ENCODE data around the gene AOC3. TPM values are rescaled to one million over a fixed set of nuclear protein-coding genes. Genes with fewer than 3 reads are reported as not detected.

The AOC3 gene
- total and polyA plus RNA-seq, 2 donors (not counting 3 experiments of a cell fraction or from before 2014, with no cell fraction given), result 0.11 to 0.27 TPM

DNA sequence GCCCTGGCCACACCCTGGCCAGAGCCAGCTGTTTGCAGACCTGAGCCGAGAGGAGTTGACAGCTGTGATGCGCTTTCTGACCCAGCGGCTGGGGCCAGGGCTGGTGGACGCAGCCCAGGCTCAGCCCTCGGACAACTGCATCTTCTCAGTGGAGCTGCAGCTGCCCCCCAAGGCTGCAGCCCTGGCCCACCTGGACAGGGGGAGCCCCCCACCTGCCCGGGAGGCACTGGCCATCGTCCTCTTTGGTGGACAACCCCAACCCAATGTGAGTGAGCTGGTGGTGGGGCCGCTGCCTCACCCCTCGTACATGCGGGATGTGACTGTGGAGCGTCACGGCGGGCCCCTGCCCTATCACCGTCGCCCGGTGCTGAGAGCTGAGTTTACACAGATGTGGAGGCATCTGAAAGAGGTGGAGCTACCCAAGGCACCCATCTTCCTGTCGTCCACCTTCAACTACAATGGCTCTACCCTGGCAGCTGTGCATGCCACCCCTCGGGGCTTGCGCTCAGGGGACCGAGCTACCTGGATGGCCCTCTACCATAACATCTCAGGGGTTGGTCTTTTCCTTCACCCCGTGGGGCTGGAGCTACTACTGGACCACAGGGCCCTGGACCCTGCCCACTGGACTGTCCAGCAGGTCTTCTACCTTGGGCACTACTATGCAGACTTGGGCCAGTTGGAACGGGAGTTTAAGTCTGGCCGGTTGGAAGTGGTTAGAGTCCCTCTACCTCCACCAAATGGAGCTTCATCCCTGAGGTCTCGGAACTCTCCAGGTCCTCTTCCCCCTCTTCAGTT is 6.0 kb upstream of the AOC3 start:
- no peak overlapping the region for H3K9ac ChIP-seq (replicated peaks; ENCODE audit: extremely low read depth, insufficient read depth, low read length)
- no peaks in the 10 kb centered on the region for H3K9me3 ChIP-seq (replicated peaks; ENCODE audit: control insufficient read depth, insufficient read depth, low read length)
- DNase-seq (ENCODE audit: low read depth, low spot score) (no peak), FAIRE-seq (no peak)
- H4K20me1 ChIP-seq (replicated peaks; ENCODE audit: control insufficient read depth, extremely low read depth, insufficient read depth, low read length), result peaks cover 2% of the 10 kb centered on the region
- TF ChIP-seq, protein P1, sequence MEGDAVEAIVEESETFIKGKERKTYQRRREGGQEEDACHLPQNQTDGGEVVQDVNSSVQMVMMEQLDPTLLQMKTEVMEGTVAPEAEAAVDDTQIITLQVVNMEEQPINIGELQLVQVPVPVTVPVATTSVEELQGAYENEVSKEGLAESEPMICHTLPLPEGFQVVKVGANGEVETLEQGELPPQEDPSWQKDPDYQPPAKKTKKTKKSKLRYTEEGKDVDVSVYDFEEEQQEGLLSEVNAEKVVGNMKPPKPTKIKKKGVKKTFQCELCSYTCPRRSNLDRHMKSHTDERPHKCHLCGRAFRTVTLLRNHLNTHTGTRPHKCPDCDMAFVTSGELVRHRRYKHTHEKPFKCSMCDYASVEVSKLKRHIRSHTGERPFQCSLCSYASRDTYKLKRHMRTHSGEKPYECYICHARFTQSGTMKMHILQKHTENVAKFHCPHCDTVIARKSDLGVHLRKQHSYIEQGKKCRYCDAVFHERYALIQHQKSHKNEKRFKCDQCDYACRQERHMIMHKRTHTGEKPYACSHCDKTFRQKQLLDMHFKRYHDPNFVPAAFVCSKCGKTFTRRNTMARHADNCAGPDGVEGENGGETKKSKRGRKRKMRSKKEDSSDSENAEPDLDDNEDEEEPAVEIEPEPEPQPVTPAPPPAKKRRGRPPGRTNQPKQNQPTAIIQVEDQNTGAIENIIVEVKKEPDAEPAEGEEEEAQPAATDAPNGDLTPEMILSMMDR (IDR thresholded peaks at IDR 0.05; ENCODE audit: extremely low read depth in 1 of 2, insufficient read depth in 1 of 2, low read depth in 1 of 2, low read length in 2 of 2), result no peak
- TF ChIP-seq MYC (IDR thresholded peaks at IDR 0.05; ENCODE audit: low read depth, low read length) (no peak), FOS (IDR thresholded peaks at IDR 0.05; ENCODE audit: borderline replicate concordance, insufficient read depth, low read length) (no peak), GATA2 (IDR thresholded peaks at IDR 0.05; ENCODE audit: insufficient read depth, insufficient read length, low read depth, low read length) (no peak), EZH2 (IDR thresholded peaks at IDR 0.05; ENCODE audit: borderline replicate concordance, low read depth, low read length, severe bottlenecking) (no peak)
- TF ChIP-seq, protein P2, sequence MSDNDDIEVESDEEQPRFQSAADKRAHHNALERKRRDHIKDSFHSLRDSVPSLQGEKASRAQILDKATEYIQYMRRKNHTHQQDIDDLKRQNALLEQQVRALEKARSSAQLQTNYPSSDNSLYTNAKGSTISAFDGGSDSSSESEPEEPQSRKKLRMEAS (IDR thresholded peaks at IDR 0.05; ENCODE audit: insufficient read depth, insufficient read length), result no peak
- no peak overlapping the region for H3K4me2 ChIP-seq (ENCODE audit: insufficient read depth, low read length)
- peaks cover 0 to 2% of the 10 kb centered on the region in 2 experiments for H3K27me3 ChIP-seq (ENCODE audit: control insufficient read depth in 2 of 2, insufficient read depth in 2 of 2, low read length in 2 of 2)
- no TSS peak for BruUV-seq (replicated peaks)
- no peak overlapping the region for H3K4me3 ChIP-seq (replicated peaks in 1 of 3; ENCODE audit: insufficient read depth in 1 of 3, low read depth in 1 of 3, low read length in 3 of 3)
- H3K79me2 ChIP-seq (ENCODE audit: control insufficient read depth, insufficient read depth, low read length), result no peaks in the 10 kb centered on the region
- peaks cover 15 to 34% of the 10 kb centered on the region in 2 experiments for H3K36me3 ChIP-seq (ENCODE audit: control insufficient read depth in 2 of 2, extremely low read depth in 1 of 2, insufficient read depth in 2 of 2, low read length in 2 of 2)
- POLR2A ChIA-PET, result no interaction called here
- no peak overlapping the region for H2AFZ ChIP-seq (ENCODE audit: low read depth, low read length)
- H3K27ac ChIP-seq (ENCODE audit: insufficient read depth, low read depth, low read length), result no peak overlapping the region
- dilution Hi-C loops (cut with MboI; ENCODE audit: extremely low pct_ligation_motif_present, low sequenced_read_pairs) (no loop called here), intact Hi-C loops (cut with micrococcal nuclease) (no loop called here)
- no peaks in the 10 kb centered on the region for H3K4me1 ChIP-seq (ENCODE audit: control insufficient read depth, extremely low read depth, insufficient read depth, low read length)
- no peaks in the 10 kb centered on the region for H3K9me1 ChIP-seq (replicated peaks; ENCODE audit: control insufficient read depth, extremely low read depth, insufficient read depth, low read length)
- CTCF ChIA-PET, result interaction anchor here (0.6 to 8.9 kb wide), 5 partner anchors 8 to 266 kb away, joined by 3 to 132 read pairs (median 4); partner anchors contain the start of gene RPL27

Measured in endothelial cell of umbilical vein (primary cell).